Astrocyte of the cerebellum (primary cell): ENCODE measurements around the gene MIX23.

Experiments
- DNase-seq: peaks from one replicate; pipeline ENCODE4 v3.0.0-alpha.2; 2011; ENCODE audit warnings: low read depth
- H3K4me3 ChIP-seq: 2 replicates; pipeline ENCODE4 v1.5.1; 2011; ENCODE audit warnings: mild to moderate bottlenecking, low read depth, low read length, moderate library complexity
- in situ Hi-C: cut with HindIII; loops from 2 replicates; pipeline ENCODE4 v1.10.0; 2017; ENCODE audit warnings: low sequenced_read_pairs
- TF ChIP-seq, protein P1 (sequence below): IDR thresholded peaks from 2 replicates; pipeline ENCODE4 v1.5.1; 2012; ENCODE audit warnings: low read length, low read depth, moderate library complexity, mild to moderate bottlenecking; ENCODE audit errors: missing control alignments

MIX23 gene

DNA sequence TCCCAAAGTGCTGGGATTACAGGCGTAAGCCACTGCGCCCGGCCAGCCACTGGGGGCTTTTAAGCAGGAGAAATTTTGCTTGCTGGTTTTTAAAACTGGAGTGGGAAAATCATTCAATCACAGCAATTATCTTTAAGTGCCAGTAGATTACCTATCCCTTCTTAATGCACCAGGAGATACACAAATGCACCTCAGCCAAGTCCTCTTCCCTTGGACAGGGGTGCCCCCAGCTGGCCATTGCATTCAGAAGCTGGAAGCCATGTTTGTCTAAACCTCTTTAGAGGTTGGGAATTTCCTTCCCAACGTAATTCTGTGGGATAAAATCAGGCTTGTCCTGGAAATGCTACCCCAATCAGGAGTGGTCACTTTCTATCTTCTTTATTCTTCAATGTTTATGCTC, 26.6 kb downstream of the MIX23 start:
- H3K4me3 ChIP-seq: no peak overlapping the region
- in situ Hi-C loops: no loop called here
- TF ChIP-seq, protein P1, sequence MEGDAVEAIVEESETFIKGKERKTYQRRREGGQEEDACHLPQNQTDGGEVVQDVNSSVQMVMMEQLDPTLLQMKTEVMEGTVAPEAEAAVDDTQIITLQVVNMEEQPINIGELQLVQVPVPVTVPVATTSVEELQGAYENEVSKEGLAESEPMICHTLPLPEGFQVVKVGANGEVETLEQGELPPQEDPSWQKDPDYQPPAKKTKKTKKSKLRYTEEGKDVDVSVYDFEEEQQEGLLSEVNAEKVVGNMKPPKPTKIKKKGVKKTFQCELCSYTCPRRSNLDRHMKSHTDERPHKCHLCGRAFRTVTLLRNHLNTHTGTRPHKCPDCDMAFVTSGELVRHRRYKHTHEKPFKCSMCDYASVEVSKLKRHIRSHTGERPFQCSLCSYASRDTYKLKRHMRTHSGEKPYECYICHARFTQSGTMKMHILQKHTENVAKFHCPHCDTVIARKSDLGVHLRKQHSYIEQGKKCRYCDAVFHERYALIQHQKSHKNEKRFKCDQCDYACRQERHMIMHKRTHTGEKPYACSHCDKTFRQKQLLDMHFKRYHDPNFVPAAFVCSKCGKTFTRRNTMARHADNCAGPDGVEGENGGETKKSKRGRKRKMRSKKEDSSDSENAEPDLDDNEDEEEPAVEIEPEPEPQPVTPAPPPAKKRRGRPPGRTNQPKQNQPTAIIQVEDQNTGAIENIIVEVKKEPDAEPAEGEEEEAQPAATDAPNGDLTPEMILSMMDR: peak; percentile 39
- DNase-seq: no peak

DNA sequence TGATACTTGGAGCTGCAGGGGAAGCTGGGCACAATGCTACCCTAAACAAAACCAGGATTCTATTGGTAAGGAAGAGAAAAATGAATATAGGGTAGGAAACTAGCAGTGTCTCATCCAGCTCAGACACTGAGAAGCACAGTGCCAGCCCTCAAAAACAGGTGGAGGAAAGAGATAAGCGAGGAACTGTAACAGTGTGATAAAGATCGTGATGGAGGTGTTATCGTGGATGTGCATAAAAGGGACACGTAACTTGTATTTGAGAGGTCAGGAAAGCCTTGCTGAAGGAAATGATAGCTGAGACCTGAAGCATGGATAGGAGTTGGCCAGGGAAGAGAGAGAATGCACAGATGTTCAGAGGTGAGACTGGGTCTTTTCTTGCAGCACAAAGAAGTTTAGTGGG, 27.4 kb downstream of the MIX23 start:
- TF ChIP-seq, protein P1: no peak
- no peak for DNase-seq
- H3K4me3 ChIP-seq: no peak overlapping the region
- in situ Hi-C loops: no loop called here

DNA sequence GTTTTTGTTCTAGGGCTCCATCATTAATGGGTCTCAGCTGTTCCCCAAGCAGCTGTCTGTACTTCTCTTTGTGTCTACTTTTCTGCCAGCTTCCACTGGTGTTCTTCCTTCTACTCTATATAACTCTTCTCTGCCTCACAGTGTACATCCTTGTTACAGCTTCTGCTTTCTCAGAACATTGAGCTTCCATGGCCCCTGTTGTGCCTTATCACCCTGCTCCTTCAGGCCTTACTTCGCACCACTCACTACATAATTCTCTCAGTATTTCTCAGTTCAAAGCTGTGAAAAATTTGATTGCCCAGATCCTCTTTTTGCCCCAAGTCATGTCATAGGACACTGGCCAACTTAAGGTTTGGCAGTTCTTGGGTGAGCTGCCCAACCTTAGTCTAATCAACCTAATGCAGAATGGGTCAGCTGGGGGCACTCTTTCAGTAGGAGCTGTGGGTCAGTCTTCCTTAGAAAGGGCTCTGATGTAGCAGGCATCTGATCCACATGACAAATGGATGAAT, 29.1 kb downstream of the MIX23 start:
- no peak for DNase-seq
- in situ Hi-C loops: no loop called here
- TF ChIP-seq, protein P1: no peak
- H3K4me3 ChIP-seq: no peak overlapping the region

DNA sequence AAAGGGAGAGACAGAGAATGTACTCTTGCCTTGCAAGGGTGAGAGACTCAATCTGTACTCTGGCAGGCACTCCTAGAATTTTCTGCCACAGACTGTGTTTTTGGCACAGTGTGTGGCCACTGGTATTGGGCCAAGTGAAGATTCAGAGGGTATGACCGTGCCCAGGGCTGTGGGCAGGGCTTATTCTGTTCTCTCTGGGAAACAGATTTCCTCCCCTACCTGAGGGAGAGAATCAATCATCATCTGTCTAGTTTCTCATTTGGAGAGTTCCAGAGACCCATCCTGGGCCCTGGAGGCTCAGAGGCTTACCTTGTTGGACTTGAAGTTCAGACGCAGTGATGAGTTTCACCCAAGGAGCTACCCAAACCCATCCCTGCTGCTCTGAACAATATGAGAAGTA, 29.8 kb downstream of the MIX23 start:
- no peak for DNase-seq
- no peak overlapping the region for H3K4me3 ChIP-seq
- TF ChIP-seq, protein P1: no peak
- in situ Hi-C loops: no loop called here

DNA sequence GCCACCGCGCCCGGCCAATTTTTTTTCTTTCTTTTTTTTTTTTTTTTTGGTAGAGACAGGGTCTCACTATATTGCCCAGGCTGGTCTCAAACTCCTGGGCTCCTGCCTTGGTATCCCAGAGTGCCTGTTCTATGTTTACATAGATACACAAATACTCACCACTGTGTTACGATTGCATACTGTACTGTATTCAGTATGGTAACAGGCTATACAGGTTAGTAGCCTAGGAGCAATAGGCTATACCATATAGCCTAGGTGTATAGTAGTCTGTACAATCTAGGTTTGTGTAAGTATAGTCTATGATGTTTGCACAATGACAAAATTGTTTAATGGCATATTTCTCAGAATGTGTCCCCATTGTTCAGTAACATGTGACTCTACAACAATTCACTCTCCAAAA, 31.4 kb downstream of the MIX23 start:
- no peak overlapping the region for H3K4me3 ChIP-seq
- no peak for DNase-seq
- in situ Hi-C loops: no loop called here
- TF ChIP-seq, protein P1: no peak

DNA sequence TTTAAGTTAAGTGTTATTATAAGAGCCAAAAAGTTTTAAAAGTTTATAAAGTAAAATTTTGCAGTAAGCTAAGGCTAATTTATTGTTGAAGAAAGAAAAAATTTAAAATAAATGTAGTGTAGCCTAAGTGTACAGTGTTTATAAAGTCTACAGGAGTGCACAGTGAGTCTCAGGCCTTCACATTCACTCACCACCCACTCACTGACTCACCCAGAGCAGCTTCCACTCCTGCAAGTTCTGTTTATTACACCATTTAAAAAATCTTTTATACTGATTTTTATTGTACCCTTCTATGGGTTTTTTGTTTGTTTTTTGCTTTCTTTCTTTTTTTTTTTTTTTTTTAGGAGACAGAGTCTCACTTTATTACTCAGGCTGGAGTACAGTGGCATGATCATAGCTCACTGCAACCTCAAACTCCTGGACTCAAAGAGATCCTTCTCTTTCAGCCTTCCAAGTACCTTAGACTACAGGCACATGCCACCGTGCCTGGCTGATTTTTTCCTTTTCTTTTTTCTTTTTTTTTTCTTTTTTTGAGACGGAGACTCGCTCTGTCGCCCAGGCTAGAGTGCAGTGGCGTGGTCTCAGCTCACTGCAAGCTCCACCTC, 32.1 kb downstream of the MIX23 start:
- in situ Hi-C loops: no loop called here
- H3K4me3 ChIP-seq: no peak overlapping the region
- TF ChIP-seq, protein P1: no peak
- DNase-seq: no peak
